GM19238 (cell line): ENCODE data around the gene WFIKKN1.
"Not testable (repeated sequence)": the region's sequence is repeated elsewhere in the genome, so short reads cannot be mapped to it uniquely, and the experiment has no call there.

ENCODE experiments used
- DNase-seq: peaks from one replicate; pipeline ENCODE4 v3.0.0; 2011; ENCODE audit warnings: low spot score; ENCODE audit not compliant: insufficient read length

Gene WFIKKN1

GRCh38 chr16:593807-594206 lies 37.0 kb upstream of the WFIKKN1 start:
- no peak for DNase-seq

GRCh38 chr16:595094-595528 lies 35.7 kb upstream of the WFIKKN1 start:
- DNase-seq, result no peak

- DNase-seq, result no peak
These were observed 34.6 kb upstream of the WFIKKN1 start for GRCh38 chr16:595942-596735.

- no peak for DNase-seq
These were observed 34.1 kb upstream of the WFIKKN1 start for GRCh38 chr16:596736-597060.

GRCh38 chr16:597655-598054 lies 33.1 kb upstream of the WFIKKN1 start:
- DNase-seq, result not testable (repeated sequence)

- no peak for DNase-seq
These were observed 31.7 kb upstream of the WFIKKN1 start for GRCh38 chr16:598823-599739.

- no peak for DNase-seq
These were observed 30.0 kb upstream of the WFIKKN1 start for GRCh38 chr16:600781-601180.

GRCh38 chr16:603933-604332 lies 26.9 kb upstream of the WFIKKN1 start:
- no peak for DNase-seq

GRCh38 chr16:606656-607307 lies 24.0 kb upstream of the WFIKKN1 start:
- DNase-seq, result no peak

GRCh38 chr16:608019-608418 lies 22.8 kb upstream of the WFIKKN1 start:
- DNase-seq, result no peak

GRCh38 chr16:609316-609715 lies 21.5 kb upstream of the WFIKKN1 start:
- DNase-seq, result no peak

GRCh38 chr16:609984-610383 lies 20.8 kb upstream of the WFIKKN1 start:
- no peak for DNase-seq

GRCh38 chr16:610513-611381 lies 20.0 kb upstream of the WFIKKN1 start:
- no peak for DNase-seq

GRCh38 chr16:615122-615521 lies 15.7 kb upstream of the WFIKKN1 start:
- DNase-seq, result no peak

- DNase-seq, result no peak
These were observed 13.8 kb upstream of the WFIKKN1 start for GRCh38 chr16:616733-617586.

- DNase-seq, result no peak
These were observed 12.9 kb upstream of the WFIKKN1 start for GRCh38 chr16:617855-618254.

- no peak for DNase-seq
These were observed 11.2 kb upstream of the WFIKKN1 start for GRCh38 chr16:619476-620100.

GRCh38 chr16:620700-621525 lies 9.9 kb upstream of the WFIKKN1 start:
- DNase-seq, result no peak
